ENCODE measurements around the gene ARSI. TPM values are rescaled to one million over a fixed set of nuclear protein-coding genes. Genes with fewer than 3 reads are reported as not detected.

Gene ARSI
- total and polyA plus RNA-seq, 4 donors = 0.23 to 0.51 (median 0.33) TPM; not detected in 1

DNA sequence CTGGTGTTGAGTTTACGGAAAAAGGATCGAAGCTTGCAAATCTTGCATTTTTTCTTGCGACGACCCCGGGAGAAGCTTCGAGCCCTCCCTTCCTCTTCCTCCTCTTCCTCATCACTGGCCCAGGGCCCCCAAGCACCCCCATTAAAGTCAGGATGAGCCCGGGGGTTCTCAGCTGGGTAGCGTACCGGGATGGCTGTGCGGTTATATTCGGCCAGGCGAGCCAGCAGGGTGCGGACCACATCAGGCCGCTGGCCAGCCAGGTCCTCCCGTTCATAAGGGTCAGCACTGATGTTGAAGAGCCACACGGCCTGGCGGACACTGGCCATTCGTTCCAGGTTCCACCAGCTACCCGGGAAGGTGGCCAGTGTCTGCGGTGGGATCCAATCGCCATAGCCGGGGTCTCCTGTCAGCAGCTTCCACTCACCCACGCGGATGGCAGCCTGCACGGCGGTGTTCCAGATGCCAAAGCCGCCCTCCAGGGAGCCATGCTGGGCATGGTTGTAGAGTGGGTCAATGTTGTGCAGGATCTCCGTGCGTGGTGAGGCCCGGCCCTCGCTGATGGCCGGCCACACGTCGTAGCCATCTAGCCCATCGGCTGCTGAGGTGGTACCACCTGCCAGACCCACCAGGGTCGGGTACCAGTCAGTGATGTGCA lies 5.3 kb downstream of the ARSI start:
- no peaks in the 10 kb centered on the region for H3K9me3 ChIP-seq (ENCODE audit: control insufficient read depth in 4 of 4, low read length in 3 of 4)
- TF ChIP-seq FOXA2 (IDR thresholded peaks at IDR 0.05) (no peak), NR2F2 (IDR thresholded peaks at IDR 0.05) (no peak), REST (IDR thresholded peaks at IDR 0.05) (no peak), TAF1 (conservative IDR thresholded peaks at IDR 0.05) (no peak), JUND (IDR thresholded peaks at IDR 0.05) (no peak), HNF4A (conservative IDR thresholded peaks at IDR 0.05) (no peak), GABPA (IDR thresholded peaks at IDR 0.05 in 1 of 2, conservative IDR thresholded peaks at IDR 0.05 in 1 of 2) (no peak)
- TF ChIP-seq, protein P1, sequence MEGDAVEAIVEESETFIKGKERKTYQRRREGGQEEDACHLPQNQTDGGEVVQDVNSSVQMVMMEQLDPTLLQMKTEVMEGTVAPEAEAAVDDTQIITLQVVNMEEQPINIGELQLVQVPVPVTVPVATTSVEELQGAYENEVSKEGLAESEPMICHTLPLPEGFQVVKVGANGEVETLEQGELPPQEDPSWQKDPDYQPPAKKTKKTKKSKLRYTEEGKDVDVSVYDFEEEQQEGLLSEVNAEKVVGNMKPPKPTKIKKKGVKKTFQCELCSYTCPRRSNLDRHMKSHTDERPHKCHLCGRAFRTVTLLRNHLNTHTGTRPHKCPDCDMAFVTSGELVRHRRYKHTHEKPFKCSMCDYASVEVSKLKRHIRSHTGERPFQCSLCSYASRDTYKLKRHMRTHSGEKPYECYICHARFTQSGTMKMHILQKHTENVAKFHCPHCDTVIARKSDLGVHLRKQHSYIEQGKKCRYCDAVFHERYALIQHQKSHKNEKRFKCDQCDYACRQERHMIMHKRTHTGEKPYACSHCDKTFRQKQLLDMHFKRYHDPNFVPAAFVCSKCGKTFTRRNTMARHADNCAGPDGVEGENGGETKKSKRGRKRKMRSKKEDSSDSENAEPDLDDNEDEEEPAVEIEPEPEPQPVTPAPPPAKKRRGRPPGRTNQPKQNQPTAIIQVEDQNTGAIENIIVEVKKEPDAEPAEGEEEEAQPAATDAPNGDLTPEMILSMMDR (IDR thresholded peaks at IDR 0.05; ENCODE audit: low read depth, low read length, missing input control) = no peak
- peaks cover 0 to 5% (median under 1%) of the 10 kb centered on the region in 4 donors for H3K27me3 ChIP-seq (ENCODE audit: control insufficient read depth in 4 of 4, insufficient read depth in 4 of 4, low read length in 3 of 4)
- H3K9ac ChIP-seq (ENCODE audit: low read depth in 1 of 2, low read length in 2 of 2) = no peak overlapping the region
- WGBS = 96% methylated on average over 36 of the region's 36 CpGs
- no peak overlapping the region for H3K27ac ChIP-seq (ENCODE audit: low read depth in 1 of 2, low read length in 2 of 2)
- H3K36me3 ChIP-seq (ENCODE audit: control insufficient read depth in 4 of 4, insufficient read depth in 3 of 4, low read depth in 1 of 4, low read length in 3 of 4) = no peaks in the 10 kb centered on the region
- peaks cover 3 to 6% (median 4%) of the 10 kb centered on the region in 4 donors for H3K4me1 ChIP-seq (ENCODE audit: control insufficient read depth in 4 of 4, insufficient read depth in 4 of 4, low read length in 3 of 4)
- no peak overlapping the region for H3K4me3 ChIP-seq (ENCODE audit: low read depth in 1 of 3, low read length in 3 of 3)
- no peak for DNase-seq (ENCODE audit: low spot score)

- DNase-seq (ENCODE audit: low spot score) = no peak
Measured at GRCh38 chr5:150296496-150296895, 6.2 kb downstream of the ARSI start.

More at GRCh38 chr5:150296496-150296895, 6.2 kb downstream of the ARSI start:
- Histone ChIP-seq H3K4me1 (ENCODE audit: control insufficient read depth in 4 of 4, insufficient read depth in 4 of 4, low read length in 3 of 4) (no peaks in the 10 kb centered on the region), H3K36me3 (ENCODE audit: control insufficient read depth in 4 of 4, insufficient read depth in 3 of 4, low read depth in 1 of 4, low read length in 3 of 4) (no peaks in the 10 kb centered on the region), H3K9me3 (ENCODE audit: control insufficient read depth in 4 of 4, low read length in 3 of 4) (no peaks in the 10 kb centered on the region), H3K27me3 (ENCODE audit: control insufficient read depth in 4 of 4, insufficient read depth in 4 of 4, low read length in 3 of 4) (peaks cover 0 to 6% (median under 1%) of the 10 kb centered on the region in 4 donors), H3K9ac (ENCODE audit: low read depth in 1 of 2, low read length in 2 of 2) (no peak overlapping the region), H3K4me3 (ENCODE audit: low read depth in 1 of 3, low read length in 3 of 3) (no peak overlapping the region), H3K27ac (ENCODE audit: low read depth in 1 of 2, low read length in 2 of 2) (no peak overlapping the region)
- 95% methylated on average over 7 of the region's 7 CpGs for WGBS
- TF ChIP-seq FOXA2 (IDR thresholded peaks at IDR 0.05) (no peak), GABPA (IDR thresholded peaks at IDR 0.05 in 1 of 2, conservative IDR thresholded peaks at IDR 0.05 in 1 of 2) (no peak), HNF4G (IDR thresholded peaks at IDR 0.05) (no peak), RXRA (IDR thresholded peaks at IDR 0.05) (no peak), FOXA1 (IDR thresholded peaks at IDR 0.05) (no peak), EGR1 (IDR thresholded peaks at IDR 0.05; ENCODE audit: low read depth in 2 of 2) (no peak), YY1 (IDR thresholded peaks at IDR 0.05) (no peak), SP1 (IDR thresholded peaks at IDR 0.05) (no peak)
- TF ChIP-seq, protein P2, sequence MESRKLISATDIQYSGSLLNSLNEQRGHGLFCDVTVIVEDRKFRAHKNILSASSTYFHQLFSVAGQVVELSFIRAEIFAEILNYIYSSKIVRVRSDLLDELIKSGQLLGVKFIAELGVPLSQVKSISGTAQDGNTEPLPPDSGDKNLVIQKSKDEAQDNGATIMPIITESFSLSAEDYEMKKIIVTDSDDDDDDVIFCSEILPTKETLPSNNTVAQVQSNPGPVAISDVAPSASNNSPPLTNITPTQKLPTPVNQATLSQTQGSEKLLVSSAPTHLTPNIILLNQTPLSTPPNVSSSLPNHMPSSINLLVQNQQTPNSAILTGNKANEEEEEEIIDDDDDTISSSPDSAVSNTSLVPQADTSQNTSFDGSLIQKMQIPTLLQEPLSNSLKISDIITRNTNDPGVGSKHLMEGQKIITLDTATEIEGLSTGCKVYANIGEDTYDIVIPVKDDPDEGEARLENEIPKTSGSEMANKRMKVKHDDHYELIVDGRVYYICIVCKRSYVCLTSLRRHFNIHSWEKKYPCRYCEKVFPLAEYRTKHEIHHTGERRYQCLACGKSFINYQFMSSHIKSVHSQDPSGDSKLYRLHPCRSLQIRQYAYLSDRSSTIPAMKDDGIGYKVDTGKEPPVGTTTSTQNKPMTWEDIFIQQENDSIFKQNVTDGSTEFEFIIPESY (IDR thresholded peaks at IDR 0.05) = no peak
- TF ChIP-seq, protein P3, sequence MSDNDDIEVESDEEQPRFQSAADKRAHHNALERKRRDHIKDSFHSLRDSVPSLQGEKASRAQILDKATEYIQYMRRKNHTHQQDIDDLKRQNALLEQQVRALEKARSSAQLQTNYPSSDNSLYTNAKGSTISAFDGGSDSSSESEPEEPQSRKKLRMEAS (IDR thresholded peaks at IDR 0.05) = no peak
- TF ChIP-seq, protein P1 (IDR thresholded peaks at IDR 0.05; ENCODE audit: low read depth, low read length, missing input control) = no peak

All from liver (tissue), 9 donors.